HG02852 (cell line): ENCODE measurements around the gene WDHD1.
"Not testable (repeated sequence)": the region's sequence is repeated elsewhere in the genome, so short reads cannot be mapped to it uniquely, and the experiment has no call there.

Experiments used
- ATAC-seq: cut with Tn5 transposase; IDR thresholded peaks from one replicate; pipeline ENCODE4 v1.9.1; 2021; ENCODE audit warnings: mild to moderate bottlenecking, moderate library complexity; ENCODE audit not compliant: unreplicated experiment

WDHD1 gene

DNA sequence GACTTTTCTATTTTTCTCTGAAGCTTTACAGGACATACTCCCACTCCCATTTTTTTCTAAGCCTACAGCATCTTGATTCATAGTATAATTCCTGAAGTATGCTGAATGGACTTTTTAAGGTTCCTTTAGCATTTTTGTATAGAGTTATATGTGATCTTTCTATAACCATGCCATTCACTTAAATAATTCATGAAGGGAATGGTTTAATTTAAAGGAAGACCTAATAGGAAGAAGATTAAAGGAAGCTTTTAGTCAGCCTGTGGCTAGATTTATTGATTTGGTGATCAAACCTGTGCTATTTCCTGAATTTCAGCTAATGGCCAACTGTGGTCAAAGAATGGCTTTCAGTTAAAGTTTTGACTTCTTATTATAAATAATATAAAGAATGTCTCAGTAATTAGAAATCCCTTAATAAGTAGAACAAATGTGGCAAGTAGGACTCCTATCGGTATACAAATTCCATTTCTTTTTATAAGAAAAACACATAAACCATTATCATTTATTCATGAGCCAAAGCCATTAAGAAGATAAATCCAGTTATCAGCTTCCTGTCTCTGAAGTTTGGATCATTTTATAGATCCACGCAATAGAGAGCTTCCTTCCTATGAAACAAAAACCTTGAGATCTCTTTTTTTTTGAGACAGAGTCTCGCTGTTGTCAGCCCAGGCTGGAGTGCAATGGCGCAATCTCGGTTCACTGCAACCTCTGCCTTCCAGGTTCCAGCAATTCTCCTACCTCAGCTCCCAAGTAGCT is 20.6 kb upstream of the WDHD1 start:
- ATAC-seq, result no peak

DNA sequence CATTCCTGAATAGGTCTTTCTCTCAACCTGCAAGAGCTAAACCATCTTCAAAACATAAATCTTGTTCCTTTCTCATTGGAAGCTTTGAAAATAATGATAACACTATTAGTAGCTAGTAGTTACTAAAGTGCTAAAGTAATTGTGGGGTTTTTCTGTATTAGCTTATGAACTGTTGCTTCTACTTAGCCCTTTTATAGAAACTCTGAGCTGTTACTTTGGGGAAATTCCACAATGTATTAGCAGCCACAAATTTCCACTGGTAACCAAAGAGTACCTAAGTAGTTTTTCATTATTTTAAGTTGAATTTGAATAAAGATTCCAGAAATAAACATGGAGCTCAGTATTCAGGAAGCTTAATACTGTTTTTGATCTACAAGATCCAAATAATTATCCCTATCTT is 18.2 kb upstream of the WDHD1 start:
- no peak for ATAC-seq

DNA sequence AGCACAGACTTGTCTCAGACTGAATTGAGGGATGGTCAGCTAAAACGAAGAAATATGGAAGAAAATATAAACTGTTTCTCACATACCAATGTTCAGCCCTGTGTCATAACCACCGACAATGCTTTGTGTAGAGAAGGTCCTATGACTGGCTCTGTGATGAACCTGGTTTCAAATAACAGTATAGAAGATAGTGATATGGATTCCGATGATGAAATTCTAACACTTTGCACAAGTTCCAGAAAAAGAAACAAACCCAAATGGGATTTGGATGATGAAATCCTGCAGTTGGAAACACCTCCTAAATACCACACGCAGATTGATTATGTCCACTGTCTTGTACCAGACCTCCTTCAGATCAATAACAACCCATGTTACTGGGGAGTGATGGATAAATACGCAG is 16.6 kb upstream of the WDHD1 start:
- no peak for ATAC-seq

DNA sequence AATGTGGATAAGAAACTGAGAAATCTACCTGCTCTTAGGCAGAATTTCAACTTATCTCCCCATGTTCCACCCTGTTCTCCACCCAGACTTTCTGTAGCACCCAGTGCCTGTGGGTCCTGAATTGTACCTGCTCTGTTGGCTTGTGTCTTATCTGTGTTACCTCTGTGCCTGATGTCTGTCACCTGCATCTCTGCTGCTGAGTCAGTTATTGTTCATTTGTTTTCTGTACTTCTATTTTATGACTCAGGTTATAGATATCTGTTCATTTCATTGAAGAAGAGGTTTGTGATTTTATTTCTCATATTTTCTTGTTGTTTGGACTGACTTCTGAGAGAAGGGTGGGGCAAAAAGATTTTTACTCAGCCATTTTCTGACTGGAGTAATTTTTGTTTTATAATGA is 11.8 kb upstream of the WDHD1 start:
- no peak for ATAC-seq

DNA sequence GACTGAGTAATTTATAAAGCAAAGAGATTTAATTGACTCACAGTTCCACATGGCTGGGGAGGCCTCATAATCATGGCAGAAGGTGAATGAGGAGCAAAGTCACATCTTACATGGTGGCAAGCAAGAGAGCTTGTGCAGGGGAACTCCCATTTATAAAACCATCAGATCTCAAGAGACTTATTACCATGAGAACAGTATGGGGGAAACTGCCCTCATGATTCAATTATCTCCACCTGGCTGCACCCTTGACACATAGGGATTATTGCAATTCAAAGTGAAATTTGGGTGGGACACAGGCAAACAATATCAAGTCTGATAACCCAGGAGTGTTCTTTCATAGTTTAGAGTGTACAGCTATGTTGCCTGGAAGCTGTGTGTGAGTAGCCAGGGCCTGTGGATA is 11.1 kb upstream of the WDHD1 start:
- ATAC-seq, result not testable (repeated sequence)

DNA sequence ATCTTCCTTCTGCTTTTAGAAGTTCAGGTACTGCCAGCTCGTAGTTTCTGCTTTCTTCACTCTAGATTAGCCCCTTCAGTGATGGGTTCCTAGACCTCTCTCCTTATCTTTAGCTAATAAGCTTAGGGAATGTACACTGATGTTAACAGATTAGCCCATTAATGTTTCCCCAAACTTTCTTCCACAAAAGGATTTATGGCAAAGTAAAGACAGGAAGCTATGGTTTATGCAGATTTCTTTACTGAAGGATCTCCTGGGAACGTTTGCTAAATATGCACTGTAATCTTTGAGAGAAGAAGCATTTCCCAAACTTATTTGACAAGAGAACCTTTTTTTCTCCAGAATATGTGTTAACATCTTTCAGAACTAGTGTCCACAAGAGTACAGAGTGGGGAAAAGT is 4.3 kb upstream of the WDHD1 start:
- ATAC-seq, result no peak

DNA sequence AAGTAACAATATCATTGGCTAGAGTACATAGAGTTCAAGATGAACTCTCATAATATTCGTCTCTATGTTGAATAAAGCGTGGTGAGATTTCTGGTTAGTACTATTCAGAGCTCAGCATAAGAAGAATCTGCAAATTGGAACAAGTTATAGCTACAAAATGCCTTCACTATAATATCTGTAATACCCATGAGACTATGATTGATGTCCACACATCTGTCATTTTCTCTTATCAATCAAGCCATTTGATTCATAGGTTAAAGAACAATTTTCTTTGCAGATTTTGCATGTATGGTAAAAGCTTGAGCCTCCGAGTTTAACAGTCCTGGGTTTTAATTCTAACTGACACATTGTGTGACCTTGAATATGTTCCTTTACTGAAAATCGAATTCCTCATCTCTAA is 1.6 kb upstream of the WDHD1 start:
- no peak for ATAC-seq

DNA sequence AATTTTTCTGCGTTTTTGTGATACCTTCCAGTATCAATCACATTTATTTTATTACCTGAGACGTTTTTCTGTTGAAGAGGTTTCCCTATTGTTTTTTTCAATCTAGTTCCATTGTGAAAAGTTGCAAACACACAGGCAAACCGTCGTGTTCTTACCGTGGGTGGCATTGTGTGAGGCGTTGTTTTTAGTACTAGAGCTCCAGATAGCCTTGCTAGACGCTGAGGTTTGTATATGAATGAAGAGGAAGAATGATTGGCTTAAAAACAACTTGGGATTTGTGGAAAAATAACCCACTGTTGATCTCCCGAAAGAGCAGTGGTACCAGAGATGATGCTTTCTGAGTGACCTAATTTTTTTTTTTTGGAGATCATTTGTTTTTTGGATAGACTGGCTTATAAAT is 1.2 kb upstream of the WDHD1 start:
- ATAC-seq, result no peak

DNA sequence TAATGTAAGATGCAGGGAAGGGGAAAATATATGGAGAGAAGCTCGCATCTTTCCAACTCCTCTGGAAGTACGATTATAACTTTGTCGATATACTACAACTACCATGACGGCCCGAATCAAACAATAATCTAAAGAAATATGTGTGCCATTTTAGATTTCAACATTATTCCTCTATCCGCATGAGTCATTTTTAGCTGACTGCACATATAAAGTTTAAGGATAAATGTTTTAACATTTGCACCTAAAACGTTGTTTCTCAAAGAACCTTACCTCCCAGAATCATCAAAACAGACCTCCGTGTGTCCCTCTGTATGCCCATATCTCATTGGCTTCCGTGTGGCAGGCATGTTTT is 482 bp downstream of the WDHD1 start:
- no peak for ATAC-seq

DNA sequence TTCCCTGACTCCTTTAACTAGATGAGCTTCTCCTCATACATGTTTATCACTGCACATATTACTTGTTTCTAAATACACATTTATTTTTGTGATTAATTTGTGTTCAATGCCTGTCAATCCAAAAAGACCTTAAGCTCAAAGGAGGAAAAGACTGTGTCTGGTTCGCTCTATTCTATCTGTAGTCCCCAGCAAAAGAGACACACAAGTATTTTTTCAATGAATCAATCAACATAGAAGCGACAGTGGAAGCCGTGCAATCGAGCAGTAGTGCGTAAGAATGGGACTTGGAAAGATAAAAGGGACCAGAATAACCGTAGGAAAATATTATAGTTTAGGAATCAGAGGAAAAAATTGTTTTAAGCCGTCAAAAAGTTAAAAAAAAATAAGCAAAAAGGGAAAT is 951 bp downstream of the WDHD1 start:
- ATAC-seq, result no peak

DNA sequence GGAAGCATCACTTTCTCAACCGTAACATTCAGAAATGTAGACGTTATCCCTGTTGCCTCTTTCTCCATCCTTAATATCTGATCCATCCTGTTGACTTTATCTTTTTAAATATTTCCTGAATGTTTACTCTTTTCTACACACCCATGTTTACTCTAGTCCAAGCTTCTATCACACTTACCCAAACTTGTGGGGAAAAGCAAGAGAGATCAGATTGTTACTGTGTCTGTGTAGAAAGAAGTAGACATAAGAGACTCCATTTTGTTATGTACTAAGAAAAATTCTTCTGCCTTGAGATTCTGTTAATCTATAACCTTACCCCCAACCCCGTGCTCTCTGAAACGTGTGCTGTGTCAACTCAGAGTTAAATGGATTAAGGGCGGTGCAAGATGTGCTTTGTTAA is 2.5 kb downstream of the WDHD1 start:
- not testable (repeated sequence) for ATAC-seq

DNA sequence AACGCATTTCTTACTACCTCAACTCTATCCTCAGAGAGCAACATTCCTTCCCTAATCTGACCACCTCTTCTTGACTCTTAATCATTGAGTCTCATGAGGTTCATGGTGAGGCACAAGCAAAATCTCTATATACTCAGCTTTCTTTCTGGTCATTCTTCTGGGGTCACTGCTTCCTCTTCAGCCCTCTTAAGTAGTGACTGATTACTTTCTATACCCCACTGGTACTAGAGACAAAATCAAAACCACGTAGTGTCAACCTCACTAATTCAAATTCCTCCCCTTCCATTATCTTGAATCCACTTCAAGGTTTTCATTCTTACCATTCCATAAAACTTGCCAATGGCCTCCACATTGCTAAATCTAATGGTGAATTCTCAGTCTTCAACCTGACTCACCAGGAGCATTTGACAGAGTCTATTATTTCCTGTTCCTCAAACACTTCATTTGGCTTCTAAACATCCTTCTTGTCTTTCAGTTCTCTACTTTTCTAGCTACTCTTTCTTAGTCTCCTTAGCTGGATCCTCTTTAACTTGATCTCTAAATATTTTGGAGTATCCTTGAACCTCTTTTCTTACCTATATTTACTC is 6.8 kb downstream of the WDHD1 start:
- ATAC-seq, result no peak

DNA sequence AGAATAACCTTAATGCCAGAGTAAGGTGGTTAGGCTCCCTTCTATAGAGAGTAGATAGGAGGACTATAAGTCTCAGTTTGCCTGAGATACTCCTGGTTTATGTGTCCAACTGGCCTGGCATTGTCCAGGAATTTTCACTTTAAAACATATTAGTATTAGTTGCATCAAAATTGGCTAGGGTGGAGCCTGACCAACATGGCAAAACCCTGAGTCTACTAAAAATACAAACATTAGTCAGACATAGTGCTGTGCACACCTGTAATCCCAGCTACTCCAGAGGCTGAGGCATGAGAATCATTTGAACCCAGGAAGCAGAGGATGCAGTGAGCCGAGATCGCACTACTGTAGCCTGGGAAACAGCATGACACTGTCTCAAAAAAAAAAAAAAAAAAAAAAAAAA is 11.9 kb downstream of the WDHD1 start:
- ATAC-seq, result no peak

DNA sequence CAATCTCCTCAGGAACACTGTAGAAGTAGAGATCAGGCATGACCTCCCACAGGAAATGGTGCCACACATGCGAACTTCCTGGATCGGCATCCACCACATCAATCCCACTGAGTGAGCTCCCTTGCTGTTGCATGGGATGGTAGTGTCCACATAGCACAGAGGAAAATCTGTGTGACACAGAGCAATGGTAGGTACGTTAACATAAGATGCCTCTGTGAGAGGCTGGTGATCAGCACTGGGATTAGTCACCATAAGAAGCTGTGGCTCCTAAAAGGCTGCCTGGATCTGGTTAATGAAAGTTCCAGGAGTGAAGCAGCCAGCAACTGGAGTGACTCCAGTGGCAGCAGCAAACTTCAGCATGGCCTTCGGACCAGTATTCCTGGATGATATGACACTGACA is 21.8 kb downstream of the WDHD1 start:
- ATAC-seq, result no peak

DNA sequence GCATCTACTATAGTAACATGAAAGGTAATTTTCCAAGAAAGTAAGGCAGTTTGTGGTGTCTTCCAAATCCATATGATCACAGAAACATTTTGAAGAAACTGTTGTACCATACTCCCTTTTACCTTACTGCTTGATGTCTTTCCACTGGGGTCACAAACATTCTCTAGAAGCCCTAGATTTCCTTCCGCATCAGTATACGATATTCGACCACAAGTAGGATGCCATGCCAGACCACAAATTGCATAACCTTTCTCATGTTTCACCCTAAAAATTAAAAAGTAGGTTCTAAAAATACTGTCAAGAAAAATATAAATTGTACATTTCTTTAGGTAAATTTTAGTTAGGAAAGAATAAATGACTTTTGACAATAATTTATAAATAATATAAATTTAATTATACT is 26.5 kb downstream of the WDHD1 start:
- no peak for ATAC-seq

DNA sequence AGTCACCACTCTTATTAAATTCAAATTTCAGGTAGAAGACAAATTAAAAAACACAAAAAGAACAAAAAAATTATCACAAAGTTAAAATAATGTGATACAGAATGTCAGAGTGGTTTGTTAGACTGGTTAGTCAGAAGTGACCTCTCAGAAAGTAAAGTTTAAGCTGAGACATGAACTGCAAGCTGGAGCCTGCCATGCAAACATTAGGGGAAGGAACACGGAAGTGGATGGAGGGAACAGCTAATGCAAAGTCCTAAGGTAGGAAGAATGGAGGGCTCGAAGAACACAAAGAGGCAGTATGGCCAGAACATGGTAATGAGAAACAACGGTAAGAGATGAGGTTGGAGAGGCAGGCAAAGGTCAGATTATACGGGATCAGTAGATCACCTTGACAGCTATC is 41.7 kb downstream of the WDHD1 start:
- ATAC-seq, result no peak

DNA sequence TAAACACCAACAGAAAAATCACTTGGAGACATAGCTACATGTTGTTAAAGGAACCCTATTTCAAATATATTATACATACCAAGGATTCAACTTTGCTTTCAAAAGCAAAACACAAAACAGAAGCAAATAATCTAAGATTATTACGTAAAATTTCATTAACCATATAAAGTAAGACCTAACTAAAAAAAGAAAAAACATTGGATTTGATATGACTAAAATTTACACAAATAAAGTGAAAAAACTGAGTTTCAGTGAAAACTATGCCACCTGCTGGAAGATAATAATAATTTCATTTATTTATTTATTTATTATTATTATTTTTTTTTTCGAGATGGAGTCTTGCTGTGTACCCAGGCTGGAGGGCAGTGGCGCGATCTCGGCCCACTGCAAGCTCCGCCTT is 45.2 kb downstream of the WDHD1 start:
- no peak for ATAC-seq

DNA sequence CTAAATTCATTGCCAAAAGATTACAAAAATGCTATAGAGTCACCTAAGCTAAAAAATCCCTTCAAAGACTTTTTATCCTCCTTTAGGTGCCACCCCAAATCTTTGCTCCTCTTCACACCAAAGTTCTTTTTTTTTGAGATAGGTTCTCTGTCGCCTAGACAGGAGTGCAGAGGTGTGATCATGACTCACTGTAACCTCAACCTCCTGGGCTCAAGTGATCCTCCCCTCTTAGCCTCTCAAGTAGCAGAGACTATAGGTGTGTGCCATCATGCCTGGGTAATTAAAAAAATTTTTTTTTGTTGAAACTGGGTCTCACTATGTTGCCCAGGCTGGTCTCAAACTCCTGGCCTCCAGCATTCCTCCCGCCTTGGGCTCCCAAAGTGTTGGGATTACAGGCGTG is 47.9 kb downstream of the WDHD1 start:
- no peak for ATAC-seq

DNA sequence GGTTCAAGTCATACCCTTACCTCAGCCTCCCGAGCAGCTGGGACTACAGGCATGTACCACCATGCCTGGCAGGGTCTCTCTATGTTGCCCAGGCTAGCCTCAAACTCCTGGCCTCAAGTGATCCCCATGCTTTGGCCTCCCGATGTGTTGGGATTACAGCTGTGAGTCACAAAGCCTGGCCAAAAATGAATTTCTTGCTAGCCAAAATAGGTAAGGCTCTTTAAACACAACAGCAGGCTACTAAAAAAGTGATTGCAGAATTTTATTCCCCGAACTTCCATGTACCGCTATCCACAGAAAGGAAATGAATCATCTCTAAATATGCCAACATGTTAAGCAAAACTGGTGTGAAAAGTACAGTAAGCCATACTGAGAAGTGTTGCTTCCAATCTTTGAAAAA is 50.6 kb downstream of the WDHD1 start:
- ATAC-seq, result no peak

DNA sequence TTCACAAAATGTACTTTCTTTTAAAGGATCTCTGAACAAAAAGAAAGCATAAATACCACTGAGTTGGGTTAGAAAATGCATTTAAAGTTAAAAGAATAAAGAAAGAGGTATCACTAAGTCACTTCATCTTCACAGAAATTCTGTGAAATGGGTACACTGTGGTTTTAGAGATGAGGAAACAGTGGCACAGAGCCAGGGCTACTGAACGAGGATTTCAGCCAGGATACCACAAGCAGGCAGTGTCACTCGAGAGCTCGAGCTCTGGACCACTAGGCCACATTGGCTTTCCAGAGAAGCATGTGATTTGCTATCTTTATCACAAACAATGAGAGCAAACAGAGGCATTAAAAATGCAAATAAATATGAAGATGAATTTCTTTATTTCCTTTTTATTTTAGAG is 51.0 kb downstream of the WDHD1 start:
- no peak for ATAC-seq

DNA sequence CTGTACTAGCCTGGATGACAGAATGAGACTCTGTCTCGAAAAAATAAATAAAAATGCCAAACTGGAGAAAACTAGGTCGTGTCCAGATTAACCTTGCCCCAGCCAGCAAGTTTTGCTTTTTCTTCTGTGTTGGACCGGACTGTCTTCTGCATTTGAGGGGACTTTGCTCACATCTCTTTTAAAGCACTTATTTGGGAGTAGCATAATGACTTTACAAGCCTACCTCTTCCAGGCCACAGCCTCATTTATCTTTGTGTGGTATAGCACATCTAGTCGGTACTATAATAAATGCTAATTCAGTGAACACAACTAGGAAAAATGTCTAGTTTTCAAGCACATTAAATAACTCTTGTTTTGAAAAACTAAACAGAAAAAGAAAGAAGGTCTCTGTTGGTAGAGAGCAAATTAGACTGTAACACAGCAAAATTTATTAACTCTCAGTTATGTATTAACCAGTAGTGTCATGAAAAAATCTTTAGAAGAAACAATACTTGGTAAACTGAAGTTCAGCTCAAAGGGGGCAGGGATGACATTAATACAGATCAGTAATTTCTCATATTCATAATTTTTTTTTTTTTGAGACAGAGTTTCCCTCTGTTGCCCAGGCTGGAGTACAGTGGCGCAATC is 52.0 kb downstream of the WDHD1 start:
- no peak for ATAC-seq

DNA sequence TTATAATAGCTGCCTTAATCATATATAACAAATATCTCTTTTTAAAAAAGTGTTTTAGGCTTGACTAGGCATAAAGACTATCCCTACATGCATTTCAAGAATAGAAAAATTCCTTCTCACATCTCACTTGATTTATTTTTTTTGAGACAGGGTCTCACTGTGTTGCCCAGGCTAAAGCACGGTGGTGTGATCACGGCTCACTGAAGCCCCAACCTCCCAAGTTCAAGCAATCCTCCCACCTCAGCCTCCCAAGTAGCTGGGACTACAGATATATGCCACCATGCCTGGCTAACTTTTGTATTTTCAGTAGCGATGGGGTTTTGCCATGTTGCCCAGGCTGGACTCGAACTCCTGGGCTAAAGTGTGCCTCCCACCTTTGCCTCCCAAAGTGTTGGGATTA is 59.4 kb downstream of the WDHD1 start:
- no peak for ATAC-seq

DNA sequence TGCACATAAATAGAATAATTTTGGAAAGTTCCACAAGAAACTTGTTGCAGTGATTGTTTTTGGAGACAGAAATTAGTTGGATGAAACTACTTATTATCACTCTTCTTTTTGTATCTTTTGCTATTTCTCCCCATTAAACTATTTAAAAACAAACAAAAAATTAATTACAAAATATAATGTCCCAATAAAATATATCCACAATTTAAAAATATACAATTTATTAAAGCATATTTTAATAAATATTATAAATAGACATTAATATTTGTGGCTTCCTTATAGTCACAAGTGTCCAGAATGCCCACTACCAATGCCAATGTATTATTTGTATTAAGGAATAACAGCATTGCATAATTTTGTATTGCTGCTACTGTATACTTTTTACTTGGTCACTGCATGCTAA is 71.8 kb downstream of the WDHD1 start:
- ATAC-seq, result no peak
